B cell (primary cell): ENCODE measurements around the gene LAMA2. TPM values are rescaled to one million over a fixed set of nuclear protein-coding genes. Genes with fewer than 3 reads are reported as not detected.

Experiments used
- ATAC-seq: fragments of 200-7000 bp; cut with Tn5 transposase; one replicate; pipeline ENCODE4 v1.10.0; 2021; ENCODE audit warnings: low read depth, mild to moderate bottlenecking, moderate number of reproducible peaks, moderate library complexity
- CTCF ChIA-PET: fragments of 350-600 bp; sonication (Branson Sonifier 250); formaldehyde crosslinking; loops from one replicate; lab custom pipeline; 2021; ENCODE audit warnings: antibody characterized with exemption, inconsistent platforms; lab: Charles Lee
- POLR2A ChIA-PET: fragments of 350-600 bp; sonication (Branson Sonifier 250); formaldehyde crosslinking; loops from one replicate; lab custom pipeline; 2021; ENCODE audit warnings: antibody characterized with exemption; lab: Charles Lee
- DNase-seq: peaks from one replicate; pipeline ENCODE4 v3.0.0; 2013
- H2AFZ ChIP-seq: 2 replicates; pipeline ENCODE4 v1.6.1; 2012; ENCODE audit warnings: mild to moderate bottlenecking, low read depth, low read length; ENCODE audit not compliant: insufficient read depth, poor library complexity, severe bottlenecking
- H3K27ac ChIP-seq, 2 donors: 1 replicate in 1 of 2; 2 replicates in 1 of 2; pipeline ENCODE4 v1.5.1; 2012 to 2013; ENCODE audit warnings: low read length in 2 of 2, mild to moderate bottlenecking in 2 of 2, moderate library complexity in 1 of 2
- H3K27me3 ChIP-seq, 4 experiments: fragments of 200-600 bp in 1 of 4; sonication (generic) in 1 of 4; replicated peaks in 1 of 4; 1 replicate in 2 of 4; 2 replicates in 2 of 4; pipeline versions ENCODE4 v1.6.1 to v1.7.0; 2013 to 2016; ENCODE audit warnings: low read length in 3 of 4, mild to moderate bottlenecking in 2 of 4, mixed read lengths in 1 of 4, moderate library complexity in 1 of 4; ENCODE audit not compliant: insufficient read depth in 4 of 4, control insufficient read depth in 3 of 4; ENCODE audit errors: control extremely low read depth in 1 of 4
- H3K36me3 ChIP-seq, 2 experiments: replicated peaks in 1 of 2; 1 replicate in 1 of 2; 2 replicates in 1 of 2; pipeline versions ENCODE4 v1.6.1 to v1.7.1; 2013; ENCODE audit warnings: low read length in 1 of 2; ENCODE audit not compliant: insufficient read depth in 2 of 2, control insufficient read depth in 1 of 2; ENCODE audit errors: control extremely low read depth in 1 of 2, extremely low read depth in 1 of 2
- H3K4me1 ChIP-seq, 2 donors: fragments of 200-600 bp in 1 of 2; sonication (generic) in 1 of 2; 1 replicate in 1 of 2; 2 replicates in 1 of 2; pipeline versions ENCODE4 v1.5.1 to v1.6.1; 2013 to 2017; ENCODE audit warnings: low read length in 2 of 2; ENCODE audit not compliant: control insufficient read depth in 2 of 2, insufficient read depth in 2 of 2
- H3K4me2 ChIP-seq: replicated peaks from 2 replicates; pipeline ENCODE3; 2012; ENCODE audit warnings: mild to moderate bottlenecking, low read depth, low read length; ENCODE audit not compliant: poor library complexity, severe bottlenecking
- H3K4me3 ChIP-seq, 5 experiments: fragments of 200-600 bp in 1 of 5; sonication (generic) in 1 of 5; 1 replicate in 3 of 5; 2 replicates in 2 of 5; pipeline versions ENCODE4 v1.5.1 to v1.7.0; 2011 to 2016; ENCODE audit warnings: low read length in 4 of 5, mild to moderate bottlenecking in 4 of 5, low read depth in 2 of 5, control low read depth in 1 of 5, moderate library complexity in 1 of 5; ENCODE audit not compliant: insufficient read depth in 1 of 5; ENCODE audit errors: control extremely low read depth in 1 of 5, extremely low read depth in 1 of 5
- H3K79me2 ChIP-seq: fragments of 200-600 bp; sonication (generic); one replicate; pipeline ENCODE4 v1.6.0; 2016; ENCODE audit warnings: low read length; ENCODE audit not compliant: control insufficient read depth, insufficient read depth
- H3K9ac ChIP-seq: fragments of 200-600 bp; sonication (generic); 2 replicates; pipeline ENCODE4 v1.6.1; 2017; ENCODE audit warnings: mild to moderate bottlenecking, low read length, moderate library complexity
- H3K9me3 ChIP-seq, 3 donors: one replicate each; pipeline versions ENCODE4 v1.6.1 to v1.7.1; 2013; ENCODE audit warnings: low read length in 2 of 3; ENCODE audit not compliant: control insufficient read depth in 2 of 3, insufficient read depth in 1 of 3; ENCODE audit errors: control extremely low read depth in 1 of 3
- H4K20me1 ChIP-seq: 2 replicates; pipeline ENCODE4 v1.6.0; 2012; ENCODE audit warnings: mild to moderate bottlenecking, low read length; ENCODE audit not compliant: insufficient read depth, control insufficient read depth, poor library complexity, severe bottlenecking
- H3K27ac Mint-ChIP-seq: one replicate; pipeline ENCODE4 v1.8.0; 2021; ENCODE audit warnings: mixed read lengths
- H3K27me3 Mint-ChIP-seq: one replicate; pipeline ENCODE4 v1.8.0; 2021; ENCODE audit warnings: mixed read lengths
- H3K4me1 Mint-ChIP-seq: one replicate; pipeline ENCODE4 v1.8.0; 2021; ENCODE audit warnings: mixed read lengths
- H3K4me3 Mint-ChIP-seq: one replicate; pipeline ENCODE4 v1.8.0; 2021; ENCODE audit warnings: mixed read lengths
- H3K9me3 Mint-ChIP-seq: one replicate; pipeline ENCODE4 v1.8.0; 2022; ENCODE audit warnings: mixed read lengths; ENCODE audit not compliant: insufficient read depth
- CTCF ChIP-seq: fragments of 200-600 bp; IDR thresholded peaks from one replicate; pipeline ENCODE4 v1.8.0; 2022; ENCODE audit warnings: antibody characterized with exemption, mild to moderate bottlenecking
- EZH2 ChIP-seq: IDR thresholded peaks from 2 replicates; pipeline ENCODE4 v1.6.1; 2012; ENCODE audit warnings: borderline replicate concordance, low read depth, mild to moderate bottlenecking, moderate library complexity, low read length; ENCODE audit not compliant: insufficient read depth, poor library complexity, severe bottlenecking
- WGBS: methylation state at CpG from one replicate; pipeline ENCODE4 v1.1.5; 2013; ENCODE audit warnings: missing lambda C conversion rate; ENCODE audit not compliant: insufficient coverage; 5-methylcytosine and 5-hydroxymethylcytosine counted together
- intact Hi-C: fragments of 100-400 bp; cut with micrococcal nuclease; formaldehyde crosslinking; loops from one replicate; pipeline ENCODE4 v1.10.0; 2022
- polyA plus RNA-seq: library from polyadenylated mRNA; depleted of rRNA; stranded (reverse); fragments of >200 nt; gene quantifications from 2 replicates; pipeline ENCODE4 v1.2.3, GENCODE V29; 2012
- total RNA-seq, 2 donors: library from RNA; stranded (reverse); fragments of 120-200 nt in 1 of 2; gene quantifications; 1 replicate in 1 of 2; 2 replicates in 1 of 2; pipeline versions ENCODE4 v1.2.3 to v1.2.4, GENCODE V29; 2013 to 2022

LAMA2 gene
- total and polyA plus RNA-seq, 2 donors (not counting 1 experiment from before 2014, with no cell fraction given) = 0.16 TPM; not detected in 1

GRCh38 chr6:128925765-128926164 lies 42.8 kb downstream of the LAMA2 start:
- no peaks in the 10 kb centered on the region for H3K36me3 ChIP-seq
- H4K20me1 ChIP-seq = no peaks in the 10 kb centered on the region
- TF ChIP-seq EZH2 = no peak
- TF ChIP-seq CTCF = no peak
- POLR2A ChIA-PET = no interaction called here
- H3K4me1 ChIP-seq = no peaks in the 10 kb centered on the region
- H2AFZ ChIP-seq = no peak overlapping the region
- no peak overlapping the region for H3K27ac ChIP-seq
- no peak for ATAC-seq
- no peak overlapping the region for H3K9ac ChIP-seq
- no peaks in the 10 kb centered on the region for H3K27me3 Mint-ChIP-seq
- no peak overlapping the region for H3K4me2 ChIP-seq
- no peak overlapping the region for H3K4me3 ChIP-seq
- H3K9me3 Mint-ChIP-seq = peaks cover 3% of the 10 kb centered on the region
- intact Hi-C loops = no loop called here
- CTCF ChIA-PET = no interaction called here
- no peaks in the 10 kb centered on the region for H3K4me1 Mint-ChIP-seq
- no peak overlapping the region for H3K27ac Mint-ChIP-seq
- no peaks in the 10 kb centered on the region for H3K27me3 ChIP-seq
- peaks cover 0 to 8% (median 0%) of the 10 kb centered on the region in 3 donors for H3K9me3 ChIP-seq
- 88% methylated on average over 1 of the region's 1 CpG for WGBS
- no peak overlapping the region for H3K4me3 Mint-ChIP-seq
- no peak for DNase-seq
- no peaks in the 10 kb centered on the region for H3K79me2 ChIP-seq

GRCh38 chr6:128929869-128930268 lies 46.9 kb downstream of the LAMA2 start:
- DNase-seq = no peak
- no peak overlapping the region for H3K27ac Mint-ChIP-seq
- TF ChIP-seq CTCF (no peak), EZH2 (no peak)

More at GRCh38 chr6:128929869-128930268, 46.9 kb downstream of the LAMA2 start:
- H2AFZ ChIP-seq = no peak overlapping the region
- H3K9me3 ChIP-seq = peaks cover 0 to 8% (median 0%) of the 10 kb centered on the region in 3 donors
- H3K36me3 ChIP-seq = no peaks in the 10 kb centered on the region
- no peak overlapping the region for H3K4me2 ChIP-seq
- H3K4me3 ChIP-seq = no peak overlapping the region
- POLR2A ChIA-PET = no interaction called here
- Mint-ChIP-seq H3K27me3 (no peaks in the 10 kb centered on the region), H3K4me1 (no peaks in the 10 kb centered on the region), H3K9me3 (peaks cover 3% of the 10 kb centered on the region), H3K4me3 (no peak overlapping the region)
- H3K27me3 ChIP-seq = no peaks in the 10 kb centered on the region
- CTCF ChIA-PET = no interaction called here
- H4K20me1 ChIP-seq = no peaks in the 10 kb centered on the region
- WGBS = 22% methylated on average over 30 of the region's 34 CpGs
- H3K79me2 ChIP-seq = no peaks in the 10 kb centered on the region
- no peak overlapping the region for H3K27ac ChIP-seq
- ATAC-seq = no peak
- intact Hi-C loops = no loop called here
- no peaks in the 10 kb centered on the region for H3K4me1 ChIP-seq
- no peak overlapping the region for H3K9ac ChIP-seq
